ENCODE data around the gene C10orf90.

DNA sequence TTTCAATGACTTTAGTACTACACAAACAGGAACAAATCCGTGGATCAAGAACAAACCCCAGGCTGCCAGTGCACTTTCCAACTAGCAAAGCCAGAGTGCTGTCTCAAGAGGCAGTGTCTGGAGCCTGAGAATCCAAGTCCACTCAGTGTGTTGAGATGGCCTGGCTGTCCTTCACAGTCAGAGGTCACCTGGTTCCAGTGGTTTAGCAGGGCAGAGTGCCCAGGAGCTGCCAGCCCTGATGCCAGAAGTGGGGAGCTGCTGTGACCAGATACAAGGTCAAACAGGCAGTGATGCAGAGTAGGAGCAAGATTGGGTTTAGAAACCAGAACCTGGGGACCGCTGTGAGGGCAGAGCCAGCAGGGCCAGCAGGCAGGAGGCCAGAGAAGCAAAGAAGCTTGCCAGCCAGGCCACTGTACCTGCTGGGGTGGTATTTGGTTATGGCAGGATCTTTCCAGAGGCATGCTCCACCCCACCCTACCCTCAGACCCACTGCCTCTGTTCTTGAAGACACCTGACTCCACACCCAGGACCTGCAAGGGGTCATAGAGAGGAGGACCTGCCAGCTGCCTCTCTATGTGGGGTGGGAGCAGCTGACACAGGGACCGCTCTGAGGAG is 35.6 kb upstream of the C10orf90 start:
- TF ChIP-seq, protein P1, sequence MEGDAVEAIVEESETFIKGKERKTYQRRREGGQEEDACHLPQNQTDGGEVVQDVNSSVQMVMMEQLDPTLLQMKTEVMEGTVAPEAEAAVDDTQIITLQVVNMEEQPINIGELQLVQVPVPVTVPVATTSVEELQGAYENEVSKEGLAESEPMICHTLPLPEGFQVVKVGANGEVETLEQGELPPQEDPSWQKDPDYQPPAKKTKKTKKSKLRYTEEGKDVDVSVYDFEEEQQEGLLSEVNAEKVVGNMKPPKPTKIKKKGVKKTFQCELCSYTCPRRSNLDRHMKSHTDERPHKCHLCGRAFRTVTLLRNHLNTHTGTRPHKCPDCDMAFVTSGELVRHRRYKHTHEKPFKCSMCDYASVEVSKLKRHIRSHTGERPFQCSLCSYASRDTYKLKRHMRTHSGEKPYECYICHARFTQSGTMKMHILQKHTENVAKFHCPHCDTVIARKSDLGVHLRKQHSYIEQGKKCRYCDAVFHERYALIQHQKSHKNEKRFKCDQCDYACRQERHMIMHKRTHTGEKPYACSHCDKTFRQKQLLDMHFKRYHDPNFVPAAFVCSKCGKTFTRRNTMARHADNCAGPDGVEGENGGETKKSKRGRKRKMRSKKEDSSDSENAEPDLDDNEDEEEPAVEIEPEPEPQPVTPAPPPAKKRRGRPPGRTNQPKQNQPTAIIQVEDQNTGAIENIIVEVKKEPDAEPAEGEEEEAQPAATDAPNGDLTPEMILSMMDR (IDR thresholded peaks at IDR 0.05; ENCODE audit: poor library complexity), result no peak
- no peak for TF ChIP-seq EZH2 (IDR thresholded peaks at IDR 0.05; ENCODE audit: borderline replicate concordance)

All from hepatocyte (in vitro differentiated cells).